ENCODE measurements around the gene DISP3. TPM values are rescaled to one million over a fixed set of nuclear protein-coding genes. Genes with fewer than 3 reads are reported as not detected.

The DISP3 gene
- total RNA-seq, 1 donor from 2014 or later, result 0.17 TPM

- peaks cover 16% of the 10 kb centered on the region for H3K27me3 ChIP-seq (ENCODE audit: control insufficient read depth, insufficient read depth, low read length)
These were observed 4.8 kb downstream of the DISP3 start for GRCh38 chr1:11483581-11484320.

GRCh38 chr1:11484321-11484655 lies 5.3 kb downstream of the DISP3 start:
- peaks cover 11% of the 10 kb centered on the region for H3K27me3 ChIP-seq (ENCODE audit: control insufficient read depth, insufficient read depth, low read length)
- no peak for DNase-seq (ENCODE audit: low read depth)
- no peak for TF ChIP-seq CTCF (IDR thresholded peaks at IDR 0.05; ENCODE audit: insufficient read depth, low read length, poor library complexity, severe bottlenecking)

More at GRCh38 chr1:11483581-11484320, 4.8 kb downstream of the DISP3 start:
- DNase-seq (ENCODE audit: low read depth), result no peak
- Histone ChIP-seq H3K36me3 (ENCODE audit: control insufficient read depth, insufficient read depth, low read length) (no peaks in the 10 kb centered on the region), H3K4me3 (ENCODE audit: low read depth, low read length) (no peak overlapping the region)
- no peak for TF ChIP-seq CTCF (IDR thresholded peaks at IDR 0.05; ENCODE audit: insufficient read depth, low read length, poor library complexity, severe bottlenecking)

DNA sequence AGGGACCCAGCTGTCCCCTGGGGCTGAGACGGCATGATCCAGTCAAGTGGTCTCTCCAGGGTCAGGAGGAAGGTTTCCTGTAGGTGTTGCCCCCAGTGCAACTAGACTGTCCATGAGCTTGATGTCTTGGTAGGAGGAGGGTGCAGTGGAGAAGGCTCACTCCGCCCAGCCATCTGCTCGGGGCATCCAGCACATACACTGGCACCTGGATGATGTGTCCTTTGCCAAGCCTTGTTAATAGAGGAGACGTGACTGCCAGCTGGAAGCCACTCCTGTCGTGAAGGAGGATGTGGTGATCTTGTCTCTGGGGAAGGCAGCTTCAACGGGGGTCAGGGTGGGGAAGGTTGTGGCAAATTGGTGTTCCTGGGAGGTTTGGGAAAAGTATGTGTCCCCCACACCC lies 6.2 kb downstream of the DISP3 start:
- Histone ChIP-seq H3K36me3 (ENCODE audit: control insufficient read depth, insufficient read depth, low read length) (no peaks in the 10 kb centered on the region), H3K4me3 (ENCODE audit: low read depth, low read length) (no peak overlapping the region), H3K27me3 (ENCODE audit: control insufficient read depth, insufficient read depth, low read length) (peaks cover 2% of the 10 kb centered on the region)
- DNase-seq (ENCODE audit: low read depth), result no peak
- TF ChIP-seq CTCF (IDR thresholded peaks at IDR 0.05; ENCODE audit: insufficient read depth, low read length, poor library complexity, severe bottlenecking), result no peak

More at GRCh38 chr1:11484321-11484655, 5.3 kb downstream of the DISP3 start:
- Histone ChIP-seq H3K36me3 (ENCODE audit: control insufficient read depth, insufficient read depth, low read length) (no peaks in the 10 kb centered on the region), H3K4me3 (ENCODE audit: low read depth, low read length) (no peak overlapping the region)

DNA sequence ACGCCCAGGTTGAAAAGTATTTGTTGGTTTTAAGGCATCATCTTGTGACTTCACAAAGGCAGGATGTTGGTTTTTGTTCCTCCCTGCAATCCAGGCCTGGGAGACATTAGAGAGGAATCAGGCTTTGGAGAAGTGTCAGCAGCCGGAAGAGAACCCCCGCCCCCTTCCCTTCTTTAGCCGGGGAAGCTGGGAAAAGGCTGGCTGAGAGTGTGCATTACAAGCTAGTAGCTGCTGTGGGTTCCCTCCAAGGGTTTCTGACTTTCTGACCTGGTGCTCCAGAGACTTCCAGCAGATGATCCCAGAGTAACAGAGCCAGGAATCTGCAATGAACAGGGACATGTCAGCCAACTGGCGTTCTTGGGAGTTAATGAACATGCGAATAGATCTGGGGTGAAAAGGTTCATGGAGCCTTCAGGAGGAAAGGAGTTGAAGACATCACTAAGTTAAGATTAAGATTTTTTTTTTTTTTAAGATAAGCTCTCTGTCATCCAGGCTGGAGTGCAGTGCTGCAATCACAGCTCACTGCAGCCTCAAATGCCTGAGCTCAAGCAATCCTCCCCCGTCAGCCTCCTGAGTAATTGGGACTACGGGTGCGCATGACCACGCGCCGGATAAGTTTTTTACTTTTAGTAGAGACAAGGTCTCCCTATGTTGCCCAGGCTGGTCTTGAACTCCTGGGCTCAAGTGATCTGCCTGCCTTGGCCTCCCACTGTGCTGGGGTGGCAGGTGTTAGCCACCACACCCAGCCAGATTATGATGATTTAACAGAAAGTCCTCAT lies 7.5 kb downstream of the DISP3 start:
- H3K27me3 ChIP-seq (ENCODE audit: control insufficient read depth, insufficient read depth, low read length), result no peaks in the 10 kb centered on the region
- H3K4me3 ChIP-seq (ENCODE audit: low read depth, low read length), result no peak overlapping the region
- no peak for DNase-seq (ENCODE audit: low read depth)
- no peaks in the 10 kb centered on the region for H3K36me3 ChIP-seq (ENCODE audit: control insufficient read depth, insufficient read depth, low read length)
- no peak for TF ChIP-seq CTCF (IDR thresholded peaks at IDR 0.05; ENCODE audit: insufficient read depth, low read length, poor library complexity, severe bottlenecking)

DNA sequence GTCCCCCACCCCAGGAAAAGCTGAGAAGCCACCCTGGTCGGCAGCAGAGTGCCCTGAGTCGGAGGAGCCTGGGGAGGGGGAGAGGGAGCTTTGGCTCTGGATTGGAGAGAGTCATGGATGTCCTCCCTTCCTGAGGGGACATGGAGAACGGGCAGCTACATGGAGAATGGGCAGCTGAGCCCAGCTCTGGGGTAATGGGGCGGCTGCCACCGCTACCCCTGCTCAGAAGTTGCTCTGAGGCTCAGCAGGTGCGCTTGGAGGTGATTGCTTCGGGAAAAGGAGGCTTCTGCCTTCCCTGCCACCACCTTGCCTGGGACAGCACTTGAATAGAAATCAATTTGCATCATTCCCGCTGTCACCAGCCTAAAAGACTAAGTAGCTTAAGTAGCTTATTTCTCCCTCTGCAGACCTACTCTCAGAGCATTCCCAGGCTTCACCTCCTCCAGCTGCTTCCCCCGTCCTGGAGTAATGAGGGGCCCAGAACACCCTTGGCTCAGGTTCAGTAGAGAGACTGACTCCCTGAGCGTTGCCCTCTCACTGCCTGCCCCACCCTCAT lies 8.3 kb downstream of the DISP3 start:
- no peaks in the 10 kb centered on the region for H3K36me3 ChIP-seq (ENCODE audit: control insufficient read depth, insufficient read depth, low read length)

More for the DNA sequence above, 8.3 kb downstream of the DISP3 start:
- Histone ChIP-seq H3K4me3 (ENCODE audit: low read depth, low read length) (no peak overlapping the region), H3K27me3 (ENCODE audit: control insufficient read depth, insufficient read depth, low read length) (no peaks in the 10 kb centered on the region)
- no peak for TF ChIP-seq CTCF (IDR thresholded peaks at IDR 0.05; ENCODE audit: insufficient read depth, low read length, poor library complexity, severe bottlenecking)
- no peak for DNase-seq (ENCODE audit: low read depth)

Measured in kidney epithelial cell (primary cell).